Esophagus muscularis mucosa (tissue), 4 donors: Measurements from ENCODE around the gene IFITM1. TPM values are rescaled to one million over a fixed set of nuclear protein-coding genes. Genes with fewer than 3 reads are reported as not detected.

Source experiments
- DNase-seq: peaks from one replicate; pipeline ENCODE4 v3.0.0-alpha.2; 2017; ENCODE audit errors: extremely low spot score
- H3K27ac ChIP-seq, 4 donors: fragments of 200-600 bp; sonication (generic); replicated peaks in 1 of 4; 1 replicate in 3 of 4; 2 replicates in 1 of 4; pipeline ENCODE4 v1.5.1; 2016 to 2019; ENCODE audit warnings: mild to moderate bottlenecking in 1 of 4
- H3K27me3 ChIP-seq, 4 donors: fragments of 200-600 bp; sonication (generic); one replicate each; pipeline versions ENCODE4 v1.5.1 to v1.6.0; 2016 to 2019
- H3K36me3 ChIP-seq, 4 donors: fragments of 200-600 bp; sonication (generic); one replicate each; pipeline ENCODE4 v1.5.1; 2016 to 2019
- H3K4me1 ChIP-seq, 4 donors: fragments of 200-600 bp; sonication (generic); one replicate each; pipeline ENCODE4 v1.5.1; 2016 to 2019
- H3K4me3 ChIP-seq, 4 donors: fragments of 200-600 bp; sonication (generic); 1 replicate in 2 of 4; 2 replicates in 2 of 4; pipeline ENCODE4 v1.5.1; 2016 to 2019; ENCODE audit warnings: mild to moderate bottlenecking in 4 of 4, moderate library complexity in 1 of 4
- H3K9me3 ChIP-seq, 4 donors: fragments of 200-600 bp; sonication (generic); 1 replicate in 3 of 4; 2 replicates in 1 of 4; pipeline ENCODE4 v1.5.1; 2016 to 2019
- CTCF ChIP-seq, 3 experiments: fragments of 200-600 bp in 2 of 3; fragments of 450-650 bp in 1 of 3; sonication (generic) in 2 of 3; IDR thresholded peaks; one replicate each; pipeline ENCODE4 v1.5.1; 2017 to 2019; ENCODE audit warnings: antibody characterized with exemption in 3 of 3, mild to moderate bottlenecking in 2 of 3, moderate library complexity in 1 of 3
- EP300 ChIP-seq: sonication (generic); formaldehyde crosslinking; IDR thresholded peaks from one replicate; pipeline ENCODE4 v1.6.1; 2017; ENCODE audit warnings: antibody characterized with exemption
- POLR2A ChIP-seq: fragments of 450-650 bp; IDR thresholded peaks from one replicate; pipeline ENCODE4 v1.6.1; 2017; ENCODE audit warnings: antibody characterized with exemption, moderate library complexity, mild to moderate bottlenecking, low read depth
- POLR2AphosphoS5 ChIP-seq, 2 donors: sonication (generic); formaldehyde crosslinking; IDR thresholded peaks; one replicate each; pipeline ENCODE4 v1.6.1; 2017; ENCODE audit warnings: antibody characterized with exemption in 2 of 2
- WGBS: methylation state at CpG from one replicate; pipeline ENCODE4 v1.1.5; 2018; 5-methylcytosine and 5-hydroxymethylcytosine counted together
- intact Hi-C: fragments of 100-400 bp; cut with DNase I; formaldehyde crosslinking; loops from one replicate; pipeline ENCODE4 v1.15.1; 2023
- total RNA-seq, 4 donors: library from RNA; depleted of rRNA; stranded (reverse); fragments of >200 nt; gene quantifications; one replicate each; pipeline versions ENCODE4 v1.1.0 to v1.2.1, GENCODE V29; 2016

The IFITM1 gene
- total RNA-seq, 4 donors from 2014 or later: 60.6 to 197 (median 171) TPM

GRCh38 chr11:279966-280705, 33.7 kb upstream of the IFITM1 start:
- no peak for DNase-seq
- intact Hi-C loops: no loop called here
- H3K4me1 ChIP-seq: peaks cover 20 to 35% (median 32%) of the 10 kb centered on the region in 4 donors
- WGBS: no CpG with 5 or more reads among the region's 85 CpGs
- peaks cover 5 to 75% (median 48%) of the 10 kb centered on the region in 4 donors for H3K27me3 ChIP-seq
- TF ChIP-seq POLR2A (no peak), EP300 (no peak), POLR2AphosphoS5 (IDR thresholded peaks at IDR 0.05) (no peak), CTCF (IDR thresholded peaks at IDR 0.05) (no peak)
- H3K36me3 ChIP-seq: no peaks in the 10 kb centered on the region
- no peak overlapping the region for H3K27ac ChIP-seq
- H3K9me3 ChIP-seq: no peaks in the 10 kb centered on the region
- H3K4me3 ChIP-seq: peak overlapping the region; percentile 7 to 48 (median 36)

GRCh38 chr11:280706-281485, 32.9 kb upstream of the IFITM1 start:
- Histone ChIP-seq H3K36me3 (no peaks in the 10 kb centered on the region), H3K4me1 (peaks cover 20 to 35% (median 32%) of the 10 kb centered on the region in 4 donors), H3K9me3 (no peaks in the 10 kb centered on the region), H3K27me3 (peaks cover 5 to 82% (median 48%) of the 10 kb centered on the region in 4 donors), H3K4me3 (peak overlapping the region; percentile 7 to 48 (median 36)), H3K27ac (no peak overlapping the region)
- intact Hi-C loops: no loop called here
- DNase-seq: no peak
- 15% methylated on average over 41 of the region's 79 CpGs for WGBS
- TF ChIP-seq POLR2AphosphoS5 (IDR thresholded peaks at IDR 0.05) (no peak), CTCF (IDR thresholded peaks at IDR 0.05) (no peak), EP300 (no peak), POLR2A (no peak)

- H3K9me3 ChIP-seq: no peaks in the 10 kb centered on the region
- 38% methylated on average over 13 of the region's 26 CpGs for WGBS
- H3K4me1 ChIP-seq: peaks cover 20 to 35% (median 32%) of the 10 kb centered on the region in 4 donors
- H3K27me3 ChIP-seq: peaks cover 5 to 90% (median 48%) of the 10 kb centered on the region in 4 donors
- no peak overlapping the region for H3K27ac ChIP-seq
- intact Hi-C loops: no loop called here
- H3K4me3 ChIP-seq: peak overlapping the region in 2 of 4 donors; percentile 38 to 48
- H3K36me3 ChIP-seq: no peaks in the 10 kb centered on the region
- no peak for TF ChIP-seq POLR2AphosphoS5 (IDR thresholded peaks at IDR 0.05)
- no peak for TF ChIP-seq POLR2A
- TF ChIP-seq EP300: no peak
- no peak for TF ChIP-seq CTCF (IDR thresholded peaks at IDR 0.05)
- DNase-seq: no peak
Measured at GRCh38 chr11:281486-282161, 32.2 kb upstream of the IFITM1 start.

- intact Hi-C loops: no loop called here
- no peak for DNase-seq
- no peak overlapping the region for H3K27ac ChIP-seq
- TF ChIP-seq POLR2AphosphoS5 (IDR thresholded peaks at IDR 0.05): no peak
- no peak for TF ChIP-seq CTCF (IDR thresholded peaks at IDR 0.05)
- no peak for TF ChIP-seq EP300
- TF ChIP-seq POLR2A: no peak
- H3K9me3 ChIP-seq: no peaks in the 10 kb centered on the region
- no peaks in the 10 kb centered on the region for H3K36me3 ChIP-seq
- H3K4me3 ChIP-seq: no peak overlapping the region
- H3K4me1 ChIP-seq: peaks cover 20 to 35% (median 32%) of the 10 kb centered on the region in 4 donors
- WGBS: 62% methylated on average over 3 of the region's 4 CpGs
- H3K27me3 ChIP-seq: peaks cover 5 to 91% (median 48%) of the 10 kb centered on the region in 4 donors
Measured at GRCh38 chr11:282171-282570, 31.7 kb upstream of the IFITM1 start.
